ENCODE measurements around the gene C5orf63. TPM values are rescaled to one million over a fixed set of nuclear protein-coding genes. Genes with fewer than 3 reads are reported as not detected.
A peak's percentile ranks its signal among the peaks of the same experiment; 100 is the strongest.

Gene C5orf63
- total RNA-seq, 1 donor from 2014 or later = 22.5 TPM

DNA sequence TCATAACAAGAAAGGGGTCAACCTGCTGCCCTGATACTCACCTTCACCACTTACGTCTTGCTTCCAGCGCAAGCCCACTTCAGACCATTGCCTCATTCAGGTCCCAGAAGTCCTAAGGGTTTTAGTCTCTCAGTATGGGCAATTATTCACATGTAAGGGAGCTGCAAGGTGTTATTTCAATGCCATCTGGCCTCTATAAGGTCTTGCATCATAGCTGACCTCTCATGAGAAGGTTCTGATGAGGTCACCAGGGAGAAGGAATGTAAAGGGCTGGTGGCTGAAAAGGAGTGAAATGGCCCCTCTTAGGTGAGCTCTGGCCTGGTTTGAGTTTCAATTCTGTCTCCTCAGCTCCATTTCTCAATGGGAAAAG lies 41.5 kb downstream of the C5orf63 start:
- POLR2A ChIA-PET = interaction anchor here (0.6 to 4.4 kb wide), 8 partner anchors 39 to 254 kb away, joined by 3 to 47 read pairs (median 9); partner anchors contain the start of genes C5orf63 and LMNB1
- H3K4me1 Mint-ChIP-seq = peaks cover 34% of the 10 kb centered on the region
- no peaks in the 10 kb centered on the region for H3K27me3 Mint-ChIP-seq
- no peaks in the 10 kb centered on the region for H3K9me3 Mint-ChIP-seq
- no peak for DNase-seq
- CTCF ChIA-PET = no interaction called here
- TF ChIP-seq, protein P1, sequence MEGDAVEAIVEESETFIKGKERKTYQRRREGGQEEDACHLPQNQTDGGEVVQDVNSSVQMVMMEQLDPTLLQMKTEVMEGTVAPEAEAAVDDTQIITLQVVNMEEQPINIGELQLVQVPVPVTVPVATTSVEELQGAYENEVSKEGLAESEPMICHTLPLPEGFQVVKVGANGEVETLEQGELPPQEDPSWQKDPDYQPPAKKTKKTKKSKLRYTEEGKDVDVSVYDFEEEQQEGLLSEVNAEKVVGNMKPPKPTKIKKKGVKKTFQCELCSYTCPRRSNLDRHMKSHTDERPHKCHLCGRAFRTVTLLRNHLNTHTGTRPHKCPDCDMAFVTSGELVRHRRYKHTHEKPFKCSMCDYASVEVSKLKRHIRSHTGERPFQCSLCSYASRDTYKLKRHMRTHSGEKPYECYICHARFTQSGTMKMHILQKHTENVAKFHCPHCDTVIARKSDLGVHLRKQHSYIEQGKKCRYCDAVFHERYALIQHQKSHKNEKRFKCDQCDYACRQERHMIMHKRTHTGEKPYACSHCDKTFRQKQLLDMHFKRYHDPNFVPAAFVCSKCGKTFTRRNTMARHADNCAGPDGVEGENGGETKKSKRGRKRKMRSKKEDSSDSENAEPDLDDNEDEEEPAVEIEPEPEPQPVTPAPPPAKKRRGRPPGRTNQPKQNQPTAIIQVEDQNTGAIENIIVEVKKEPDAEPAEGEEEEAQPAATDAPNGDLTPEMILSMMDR (IDR thresholded peaks at IDR 0.05) = no peak
- H3K36me3 Mint-ChIP-seq (ENCODE audit: low read depth) = peaks cover 2% of the 10 kb centered on the region
- peak overlapping the region; percentile 94 for H3K4me3 Mint-ChIP-seq
- intact Hi-C loops (cut with micrococcal nuclease) = loop anchor here (2.0 to 5.0 kb wide), 4 partner anchors 165 to 431 kb away; partner anchors contain the start of gene PHAX
- ATAC-seq (ENCODE audit: low read depth) = no peak
- peak overlapping the region; percentile 90 for H3K27ac Mint-ChIP-seq

GRCh38 chr5:127031147-127031862 lies 42.0 kb downstream of the C5orf63 start:
- intact Hi-C loops (cut with micrococcal nuclease) = loop anchor here (2.0 to 5.0 kb wide), 4 partner anchors 164 to 431 kb away; partner anchors contain the start of gene PHAX
- Mint-ChIP-seq H3K27me3 (no peaks in the 10 kb centered on the region), H3K9me3 (no peaks in the 10 kb centered on the region), H3K4me1 (peaks cover 39% of the 10 kb centered on the region), H3K27ac (peak overlapping the region; percentile 90), H3K4me3 (peak overlapping the region; percentile 94), H3K36me3 (ENCODE audit: low read depth) (peaks cover 2% of the 10 kb centered on the region)
- DNase-seq = no peak
- POLR2A ChIA-PET = interaction anchor here (0.5 to 4.4 kb wide), 20 partner anchors 17 to 253 kb away, joined by 3 to 47 read pairs (median 4); partner anchors contain the start of genes C5orf63 and LMNB1
- TF ChIP-seq, protein P1 (IDR thresholded peaks at IDR 0.05) = no peak
- CTCF ChIA-PET = interaction anchor here (0.6 to 1.0 kb wide), 5 partner anchors 25 to 254 kb away, joined by 3 to 5 read pairs (median 3); no protein-coding TSS in a partner anchor
- peak; percentile 9 for ATAC-seq (ENCODE audit: low read depth)

GRCh38 chr5:127030259-127031146 lies 42.8 kb downstream of the C5orf63 start, which contains the start of gene MARCHF3:
Gene MARCHF3 (minus strand): TSS chr5:127030558. CDS start chr5:126918171, 112,387 bp downstream.
- Mint-ChIP-seq H3K4me3 (peak within 1 kb of the TSS; percentile 94), H3K9me3 (no peaks in the 10 kb centered on the region), H3K27ac (peak within 1 kb of the TSS; percentile 90), H3K4me1 (peaks cover 45% of the 10 kb centered on the region), H3K27me3 (no peaks in the 10 kb centered on the region), H3K36me3 (ENCODE audit: low read depth) (peaks cover 2% of the 10 kb centered on the region)
- DNase-seq (peak; percentile 98), ATAC-seq (ENCODE audit: low read depth) (peak; percentile 93)
- intact Hi-C loops (cut with micrococcal nuclease) = loop anchor here (1.0 to 5.0 kb wide), 14 partner anchors 16 to 1053 kb away; partner anchors contain the start of genes C5orf63, LMNB1, PHAX and SLC12A2
- TF ChIP-seq, protein P1 (IDR thresholded peaks at IDR 0.05) = no peak
- POLR2A ChIA-PET = interaction anchor here (0.5 to 4.4 kb wide), 19 partner anchors 16 to 252 kb away, joined by 3 to 47 read pairs (median 5); partner anchors contain the start of genes C5orf63 and LMNB1
- CTCF ChIA-PET = interaction anchor here (0.8 to 1.0 kb wide), 4 partner anchors 60 to 253 kb away, joined by 3 read pairs; no protein-coding TSS in a partner anchor

DNA sequence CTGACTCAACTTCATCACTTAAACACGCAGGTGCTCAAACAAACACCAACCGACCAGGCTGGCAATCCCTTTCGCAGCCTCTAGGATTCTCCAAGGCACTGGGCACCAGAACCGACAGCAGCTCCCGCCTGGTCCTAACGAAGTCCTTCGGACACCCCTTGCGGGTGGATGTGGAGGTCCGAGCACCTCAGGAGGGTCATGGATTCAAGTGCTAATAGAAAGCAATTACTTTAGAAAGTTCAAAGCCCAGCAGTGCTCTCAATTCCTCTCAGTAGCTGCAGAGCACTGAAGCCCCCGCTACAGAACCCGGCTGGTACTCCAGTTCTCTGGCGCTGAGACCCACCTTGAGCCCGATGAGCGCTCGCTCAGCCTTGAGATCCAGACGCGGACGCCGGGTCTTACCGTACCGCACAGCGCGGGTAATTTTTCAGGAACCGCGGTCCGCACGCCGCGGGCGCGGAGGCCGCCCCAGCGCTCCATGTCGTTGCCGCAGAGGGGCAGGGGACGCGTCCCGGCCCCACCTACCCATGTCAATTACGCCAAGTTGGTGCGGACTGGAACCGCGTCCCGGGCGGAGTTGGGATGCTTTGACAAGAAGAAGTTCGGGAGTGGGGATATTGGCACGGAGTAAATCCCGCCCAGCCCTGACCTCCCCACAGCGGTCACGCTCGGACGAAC lies 43.6 kb downstream of the C5orf63 start:
- ATAC-seq (ENCODE audit: low read depth) (peak; percentile 3), DNase-seq (peak; percentile 48)
- CTCF ChIA-PET = interaction anchor here (1.2 to 1.6 kb wide), 3 partner anchors 16 to 58 kb away, joined by 3 to 9 read pairs (median 4); no protein-coding TSS in a partner anchor
- TF ChIP-seq, protein P1 (IDR thresholded peaks at IDR 0.05) = no peak
- Mint-ChIP-seq H3K36me3 (ENCODE audit: low read depth) (peaks cover 2% of the 10 kb centered on the region), H3K27me3 (no peaks in the 10 kb centered on the region), H3K27ac (peak overlapping the region; percentile 79), H3K4me3 (peak overlapping the region; percentile 94), H3K9me3 (no peaks in the 10 kb centered on the region), H3K4me1 (peaks cover 51% of the 10 kb centered on the region)
- POLR2A ChIA-PET = interaction anchor here (0.6 to 4.4 kb wide), 10 partner anchors 10 to 251 kb away, joined by 4 to 47 read pairs (median 7); partner anchors contain the start of gene C5orf63
- intact Hi-C loops (cut with micrococcal nuclease) = loop anchor here (1.0 to 5.0 kb wide), 14 partner anchors 15 to 1054 kb away; partner anchors contain the start of genes C5orf63, LMNB1, PHAX and SLC12A2

All from activated B cell treated with CpG ODN at 0.5 μM for 24 hours (primary cell).